ENCODE data around the gene BARX1.

BARX1 gene

GRCh38 chr9:93902780-93903655 is 52.1 kb downstream of the BARX1 start:
- no peaks in the 10 kb centered on the region for H4K20me1 ChIP-seq (ENCODE audit: insufficient read depth)
- no peak overlapping the region for H3K27ac ChIP-seq
- H3K4me3 ChIP-seq (IDR thresholded peaks at IDR 0.05; ENCODE audit: insufficient read depth, low read depth, low read length) = no peak overlapping the region
- H2AFZ ChIP-seq (ENCODE audit: low read depth) = no peak overlapping the region
- no peak overlapping the region for H3K4me2 ChIP-seq
- H3K9ac ChIP-seq = no peak overlapping the region
- no peaks in the 10 kb centered on the region for H3K27me3 ChIP-seq (ENCODE audit: insufficient read depth, low read depth)
- H3K36me3 ChIP-seq (ENCODE audit: insufficient read depth) = no peaks in the 10 kb centered on the region
- TF ChIP-seq CTCF (conservative IDR thresholded peaks at IDR 0.05; ENCODE audit: low read depth, low read length) = no peak
- H3K79me2 ChIP-seq (ENCODE audit: insufficient read depth, low read depth) = no peaks in the 10 kb centered on the region
- no peaks in the 10 kb centered on the region for H3K4me1 ChIP-seq (ENCODE audit: low read depth, poor library complexity, severe bottlenecking)

- Histone ChIP-seq H2AFZ (ENCODE audit: low read depth) (no peak overlapping the region), H3K27ac (no peak overlapping the region), H3K36me3 (ENCODE audit: insufficient read depth) (no peaks in the 10 kb centered on the region), H3K4me3 (IDR thresholded peaks at IDR 0.05; ENCODE audit: insufficient read depth, low read depth, low read length) (no peak overlapping the region), H3K27me3 (ENCODE audit: insufficient read depth, low read depth) (no peaks in the 10 kb centered on the region), H3K9ac (no peak overlapping the region), H4K20me1 (ENCODE audit: insufficient read depth) (no peaks in the 10 kb centered on the region), H3K4me1 (ENCODE audit: low read depth, poor library complexity, severe bottlenecking) (no peaks in the 10 kb centered on the region), H3K79me2 (ENCODE audit: insufficient read depth, low read depth) (no peaks in the 10 kb centered on the region), H3K4me2 (no peak overlapping the region)
- no peak for TF ChIP-seq CTCF (conservative IDR thresholded peaks at IDR 0.05; ENCODE audit: low read depth, low read length)
These were observed 52.9 kb downstream of the BARX1 start for GRCh38 chr9:93902051-93902779.
